Measurements from ENCODE around the gene UBL3. TPM values are rescaled to one million over a fixed set of nuclear protein-coding genes. Genes with fewer than 3 reads are reported as not detected.

Gene UBL3
- total RNA-seq, 1 donor from 2014 or later: 23.6 TPM

DNA sequence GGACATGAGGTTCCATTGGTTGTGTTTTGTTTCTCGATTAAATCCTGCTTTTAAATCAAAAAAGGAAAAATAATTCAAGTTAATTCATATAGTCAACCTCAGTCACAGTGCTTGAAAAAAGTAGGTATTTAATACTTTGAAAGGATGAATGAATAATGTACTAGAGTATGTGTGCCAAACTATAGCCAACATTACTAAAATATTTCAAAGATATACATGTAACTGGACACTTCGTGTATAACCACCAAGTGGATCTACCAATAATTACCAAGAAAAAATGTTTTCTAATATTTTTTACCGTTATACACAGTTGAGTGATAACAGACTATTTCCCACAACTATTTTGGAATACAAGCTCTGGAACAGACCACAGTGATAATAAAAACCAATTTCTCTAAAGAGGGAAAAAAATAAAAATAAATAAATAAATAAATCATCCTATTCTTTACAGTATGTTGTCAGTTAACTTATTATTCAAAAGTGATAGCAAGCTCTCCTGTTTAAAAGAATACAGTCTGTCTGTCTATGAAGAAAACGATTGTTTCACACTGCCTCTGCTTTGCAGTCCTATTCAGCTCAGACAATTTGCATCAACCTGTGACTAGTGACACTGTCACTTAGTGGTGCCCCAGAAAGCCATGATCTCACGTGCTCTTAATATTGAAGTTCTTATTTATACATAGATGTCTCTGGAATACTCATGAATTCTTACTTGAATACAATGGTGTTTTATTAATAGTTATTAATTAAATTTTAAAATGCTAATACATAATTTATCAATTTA lies 58.2 kb downstream of the UBL3 start:
- Mint-ChIP-seq H3K9me3 (no peaks in the 10 kb centered on the region), H3K27me3 (ENCODE audit: low read depth) (no peaks in the 10 kb centered on the region), H3K27ac (no peak overlapping the region), H3K36me3 (no peaks in the 10 kb centered on the region), H3K4me1 (peaks cover 13% of the 10 kb centered on the region), H3K4me3 (no peak overlapping the region)
- DNase-seq (ENCODE audit: low spot score in 2 of 2, unreplicated experiment in 2 of 2): no peak
- TF ChIP-seq, protein P1, sequence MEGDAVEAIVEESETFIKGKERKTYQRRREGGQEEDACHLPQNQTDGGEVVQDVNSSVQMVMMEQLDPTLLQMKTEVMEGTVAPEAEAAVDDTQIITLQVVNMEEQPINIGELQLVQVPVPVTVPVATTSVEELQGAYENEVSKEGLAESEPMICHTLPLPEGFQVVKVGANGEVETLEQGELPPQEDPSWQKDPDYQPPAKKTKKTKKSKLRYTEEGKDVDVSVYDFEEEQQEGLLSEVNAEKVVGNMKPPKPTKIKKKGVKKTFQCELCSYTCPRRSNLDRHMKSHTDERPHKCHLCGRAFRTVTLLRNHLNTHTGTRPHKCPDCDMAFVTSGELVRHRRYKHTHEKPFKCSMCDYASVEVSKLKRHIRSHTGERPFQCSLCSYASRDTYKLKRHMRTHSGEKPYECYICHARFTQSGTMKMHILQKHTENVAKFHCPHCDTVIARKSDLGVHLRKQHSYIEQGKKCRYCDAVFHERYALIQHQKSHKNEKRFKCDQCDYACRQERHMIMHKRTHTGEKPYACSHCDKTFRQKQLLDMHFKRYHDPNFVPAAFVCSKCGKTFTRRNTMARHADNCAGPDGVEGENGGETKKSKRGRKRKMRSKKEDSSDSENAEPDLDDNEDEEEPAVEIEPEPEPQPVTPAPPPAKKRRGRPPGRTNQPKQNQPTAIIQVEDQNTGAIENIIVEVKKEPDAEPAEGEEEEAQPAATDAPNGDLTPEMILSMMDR (IDR thresholded peaks at IDR 0.05; ENCODE audit: unreplicated experiment): no peak

DNA sequence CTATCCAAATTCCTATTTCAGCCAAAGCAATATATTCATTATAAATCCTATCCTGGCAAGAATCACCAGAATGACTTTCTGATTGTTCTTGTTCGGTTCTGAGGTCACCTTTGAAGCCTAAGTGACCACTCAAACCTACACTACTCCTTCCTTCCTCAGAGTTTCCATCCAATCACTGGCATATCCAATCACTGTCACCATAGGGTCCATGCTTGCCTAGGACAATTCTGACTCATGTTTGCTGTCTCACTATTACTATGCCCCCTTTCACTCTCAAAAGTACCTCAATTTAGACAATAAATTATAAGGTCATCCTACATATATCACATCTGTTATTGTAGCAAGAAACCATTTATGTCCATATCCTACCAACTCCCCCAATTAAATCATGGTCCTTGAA lies 58.9 kb downstream of the UBL3 start:
- TF ChIP-seq, protein P1 (IDR thresholded peaks at IDR 0.05; ENCODE audit: unreplicated experiment): no peak
- DNase-seq (ENCODE audit: low spot score in 2 of 2, unreplicated experiment in 2 of 2): no peak
- Mint-ChIP-seq H3K27ac (no peak overlapping the region), H3K4me3 (no peak overlapping the region), H3K36me3 (no peaks in the 10 kb centered on the region), H3K4me1 (peaks cover 16% of the 10 kb centered on the region), H3K9me3 (no peaks in the 10 kb centered on the region), H3K27me3 (ENCODE audit: low read depth) (no peaks in the 10 kb centered on the region)

DNA sequence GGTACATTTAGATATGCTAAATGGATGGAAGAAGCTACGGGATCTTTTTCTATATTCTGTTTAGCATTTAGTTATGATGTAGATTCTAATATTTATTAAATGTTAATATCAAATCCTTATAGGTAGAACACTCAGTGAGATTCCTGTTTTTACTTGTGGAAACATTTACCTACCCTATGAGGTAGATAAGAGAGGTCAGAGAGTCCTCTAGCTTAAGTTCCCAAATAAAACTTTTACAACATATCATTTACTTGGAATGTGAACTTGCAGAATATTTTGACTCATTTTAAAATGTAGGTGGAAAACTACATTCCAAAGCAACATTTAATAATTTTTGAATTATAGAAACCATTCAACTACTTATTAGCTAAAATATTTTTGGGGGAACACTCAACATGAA lies 63.7 kb downstream of the UBL3 start:
- TF ChIP-seq, protein P1 (IDR thresholded peaks at IDR 0.05; ENCODE audit: unreplicated experiment): no peak
- DNase-seq (ENCODE audit: low spot score in 2 of 2, unreplicated experiment in 2 of 2): no peak
- Mint-ChIP-seq H3K4me3 (no peak overlapping the region), H3K9me3 (no peaks in the 10 kb centered on the region), H3K27ac (no peak overlapping the region), H3K27me3 (ENCODE audit: low read depth) (no peaks in the 10 kb centered on the region), H3K4me1 (peaks cover 19% of the 10 kb centered on the region), H3K36me3 (no peaks in the 10 kb centered on the region)

DNA sequence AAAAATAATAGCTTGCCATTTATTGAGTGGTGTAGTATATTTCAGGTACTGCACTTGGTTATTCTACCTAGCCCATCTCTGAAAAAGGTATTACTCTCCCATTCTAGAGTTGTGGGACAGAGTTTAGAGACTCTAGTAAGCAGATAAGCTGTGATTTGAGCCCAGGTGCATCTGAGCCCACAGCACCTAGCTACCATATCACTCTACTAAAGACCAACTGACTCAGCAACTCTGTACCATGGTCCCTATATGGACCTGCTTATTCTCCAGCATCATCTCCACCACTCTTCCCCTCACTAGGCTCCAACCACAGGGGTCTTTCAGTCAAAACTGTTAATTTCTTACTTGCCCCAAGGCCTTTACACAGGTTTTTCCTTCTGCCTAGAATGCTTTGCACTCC lies 64.4 kb downstream of the UBL3 start:
- Mint-ChIP-seq H3K4me1 (peaks cover 19% of the 10 kb centered on the region), H3K36me3 (no peaks in the 10 kb centered on the region), H3K9me3 (no peaks in the 10 kb centered on the region), H3K27ac (peak overlapping the region; percentile 78), H3K4me3 (no peak overlapping the region), H3K27me3 (ENCODE audit: low read depth) (no peaks in the 10 kb centered on the region)
- no peak for DNase-seq (ENCODE audit: low spot score in 2 of 2, unreplicated experiment in 2 of 2)
- TF ChIP-seq, protein P1 (IDR thresholded peaks at IDR 0.05; ENCODE audit: unreplicated experiment): no peak

DNA sequence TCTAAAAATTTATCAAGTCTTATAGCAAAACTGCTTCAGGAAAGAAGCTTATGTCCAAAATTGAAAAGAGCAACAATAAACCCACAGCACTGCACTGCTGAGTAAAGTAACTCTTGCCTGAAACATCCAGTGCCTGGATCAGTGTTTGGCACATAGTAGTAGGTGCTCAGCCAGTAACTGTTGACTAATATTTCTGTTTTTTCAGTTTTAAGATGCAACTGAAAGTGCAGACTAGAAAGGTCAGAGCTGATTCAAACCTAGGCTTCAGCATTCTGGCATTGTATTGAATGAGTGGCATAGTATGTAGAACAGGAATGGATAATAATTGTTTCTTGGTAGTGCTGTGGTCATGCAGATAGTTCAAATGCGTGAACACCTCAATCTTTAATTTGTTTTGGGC lies 67.6 kb downstream of the UBL3 start:
- Mint-ChIP-seq H3K4me3 (no peak overlapping the region), H3K27ac (no peak overlapping the region), H3K36me3 (no peaks in the 10 kb centered on the region), H3K4me1 (peaks cover 18% of the 10 kb centered on the region), H3K9me3 (no peaks in the 10 kb centered on the region), H3K27me3 (ENCODE audit: low read depth) (no peaks in the 10 kb centered on the region)
- DNase-seq (ENCODE audit: low spot score in 2 of 2, unreplicated experiment in 2 of 2): no peak
- TF ChIP-seq, protein P1 (IDR thresholded peaks at IDR 0.05; ENCODE audit: unreplicated experiment): no peak
